GM20000 (cell line): Measurements from ENCODE around the gene KATNB1.

Experiments
- DNase-seq: peaks from one replicate; pipeline ENCODE4 v3.0.0; 2012; ENCODE audit warnings: low spot score
- TF ChIP-seq, protein P1 (sequence below): IDR thresholded peaks from 2 replicates; pipeline ENCODE4 v1.5.1; 2012; ENCODE audit warnings: mild to moderate bottlenecking, control low read depth; ENCODE audit errors: extremely low read depth, missing control alignments

The KATNB1 gene

DNA sequence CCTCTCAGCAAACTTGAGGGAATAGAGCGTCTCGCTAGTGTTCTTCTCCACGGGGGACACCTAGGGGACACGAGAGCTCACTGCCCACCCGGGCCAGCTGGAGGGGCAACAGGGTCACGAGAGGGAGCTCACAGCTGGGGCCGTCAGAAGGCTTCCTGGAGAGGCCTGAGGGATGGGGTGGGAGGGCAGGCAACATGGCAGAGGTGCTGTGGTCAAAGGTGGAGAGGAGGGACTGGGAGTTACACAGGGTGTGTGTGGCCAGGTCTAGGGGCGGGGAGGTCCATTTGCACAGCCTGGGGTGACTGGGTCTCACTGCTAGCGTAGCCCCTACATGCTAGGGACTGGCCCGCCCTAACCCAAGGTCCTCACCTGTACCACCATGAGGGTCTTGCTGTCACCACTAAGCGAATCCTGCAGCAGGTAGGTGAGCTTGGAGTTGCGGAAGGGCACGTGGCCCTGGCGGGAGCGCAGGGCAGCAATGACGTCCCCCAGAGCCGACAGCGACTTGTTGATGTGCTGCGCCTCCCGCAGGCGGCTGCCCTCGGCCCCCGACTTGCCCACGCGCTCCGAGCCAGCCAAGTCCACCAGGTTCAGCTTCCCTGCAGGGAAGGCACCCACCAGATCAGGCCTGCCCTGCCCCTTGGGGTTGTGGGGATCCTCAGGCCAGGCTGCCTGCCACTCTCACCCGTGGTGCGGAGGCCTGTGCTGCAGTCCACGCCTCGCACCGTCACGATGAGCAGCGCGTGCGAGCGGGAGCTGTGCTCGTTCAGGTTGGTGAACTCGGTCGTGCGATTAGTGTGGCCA lies 25.0 kb downstream of the KATNB1 start:
- TF ChIP-seq, protein P1, sequence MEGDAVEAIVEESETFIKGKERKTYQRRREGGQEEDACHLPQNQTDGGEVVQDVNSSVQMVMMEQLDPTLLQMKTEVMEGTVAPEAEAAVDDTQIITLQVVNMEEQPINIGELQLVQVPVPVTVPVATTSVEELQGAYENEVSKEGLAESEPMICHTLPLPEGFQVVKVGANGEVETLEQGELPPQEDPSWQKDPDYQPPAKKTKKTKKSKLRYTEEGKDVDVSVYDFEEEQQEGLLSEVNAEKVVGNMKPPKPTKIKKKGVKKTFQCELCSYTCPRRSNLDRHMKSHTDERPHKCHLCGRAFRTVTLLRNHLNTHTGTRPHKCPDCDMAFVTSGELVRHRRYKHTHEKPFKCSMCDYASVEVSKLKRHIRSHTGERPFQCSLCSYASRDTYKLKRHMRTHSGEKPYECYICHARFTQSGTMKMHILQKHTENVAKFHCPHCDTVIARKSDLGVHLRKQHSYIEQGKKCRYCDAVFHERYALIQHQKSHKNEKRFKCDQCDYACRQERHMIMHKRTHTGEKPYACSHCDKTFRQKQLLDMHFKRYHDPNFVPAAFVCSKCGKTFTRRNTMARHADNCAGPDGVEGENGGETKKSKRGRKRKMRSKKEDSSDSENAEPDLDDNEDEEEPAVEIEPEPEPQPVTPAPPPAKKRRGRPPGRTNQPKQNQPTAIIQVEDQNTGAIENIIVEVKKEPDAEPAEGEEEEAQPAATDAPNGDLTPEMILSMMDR = no peak
- no peak for DNase-seq

DNA sequence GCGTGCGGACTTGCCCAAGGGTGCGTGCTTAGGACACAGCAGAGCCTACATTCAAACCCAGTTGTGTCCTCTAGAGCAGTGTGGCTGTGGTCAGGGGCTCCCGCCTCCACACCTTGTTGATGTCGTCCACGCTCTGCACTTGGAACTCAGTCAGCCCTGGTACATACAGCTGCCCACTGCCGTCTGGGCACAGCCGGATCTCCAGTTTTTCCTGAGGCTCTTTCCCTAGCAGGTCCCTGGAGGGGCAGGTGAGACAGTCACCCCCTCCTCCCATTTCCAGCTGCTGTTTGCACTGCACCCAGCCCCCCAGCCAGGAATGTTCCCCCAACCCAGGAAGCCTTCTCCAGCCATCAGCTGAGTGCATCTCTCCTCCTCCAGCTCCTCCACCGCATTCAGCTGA lies 25.7 kb downstream of the KATNB1 start:
- TF ChIP-seq, protein P1 = no peak
- DNase-seq = no peak

- TF ChIP-seq, protein P1 = no peak
- no peak for DNase-seq
Observed at GRCh38 chr16:57761957-57762356, 26.4 kb downstream of the KATNB1 start.

- DNase-seq = no peak
- TF ChIP-seq, protein P1 = no peak
Observed at GRCh38 chr16:57762365-57763040, 26.9 kb downstream of the KATNB1 start.

- TF ChIP-seq, protein P1 = no peak
- no peak for DNase-seq
Observed at GRCh38 chr16:57763285-57764005, 27.9 kb downstream of the KATNB1 start.

DNA sequence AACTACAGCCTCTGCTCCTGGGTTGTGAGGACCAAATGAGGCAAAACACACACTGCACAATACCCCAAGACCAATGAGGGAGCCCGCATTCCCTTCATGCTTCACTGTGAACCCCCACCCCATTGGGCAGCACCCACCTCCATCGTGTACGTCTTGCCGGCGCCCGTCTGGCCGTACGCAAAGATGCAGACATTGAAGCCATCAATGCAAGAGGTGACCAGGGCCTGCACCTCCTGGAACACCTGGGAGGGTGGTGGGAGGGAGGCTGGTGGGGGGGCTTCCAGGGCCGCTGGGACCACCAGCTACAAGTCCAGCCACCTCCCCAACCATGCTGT lies 28.4 kb downstream of the KATNB1 start:
- DNase-seq = no peak
- TF ChIP-seq, protein P1 = no peak
